ENCODE measurements around the gene A3GALT2.

The A3GALT2 gene

DNA sequence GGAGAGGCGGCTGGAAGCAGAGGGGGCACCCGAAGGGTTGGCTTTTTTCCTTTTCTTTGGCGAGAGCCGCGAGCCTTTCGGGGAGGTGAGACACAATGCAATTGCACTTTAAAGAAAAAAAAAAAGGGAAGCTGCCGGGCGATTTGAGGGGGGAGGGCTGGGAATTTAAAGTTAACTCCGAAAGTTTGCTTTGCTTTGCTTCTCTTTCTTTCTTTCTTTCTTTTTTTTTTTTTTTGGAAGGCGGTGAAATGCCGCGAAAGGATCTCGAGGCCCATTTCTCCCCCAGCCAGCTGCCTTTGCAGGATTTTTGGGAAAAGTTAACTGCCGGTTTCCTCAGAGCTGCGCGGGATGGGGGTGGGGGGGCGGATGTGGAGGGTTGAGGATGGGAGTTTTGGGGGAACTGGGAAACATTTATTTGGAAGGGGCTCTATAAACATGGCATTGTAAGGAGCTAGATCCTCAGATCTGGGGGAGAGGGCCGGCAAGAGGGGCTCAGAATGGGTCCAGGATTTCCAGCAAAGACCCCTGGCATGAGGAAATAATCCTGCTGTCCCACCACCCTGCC is 63.6 kb downstream of the A3GALT2 start:
- H3K27me3 ChIP-seq (ENCODE audit: insufficient read depth, low read length), result no peaks in the 10 kb centered on the region; the same call in 1 of the 2 replicates
- no peak overlapping the region for H3K27ac ChIP-seq (ENCODE audit: low read depth, low read length, poor library complexity, severe bottlenecking)
- H3K79me2 ChIP-seq (ENCODE audit: insufficient read depth, low read length), result no peaks in the 10 kb centered on the region

More for the DNA sequence above, 63.6 kb downstream of the A3GALT2 start:
- peak overlapping the region; percentile 62 for H3K9ac ChIP-seq (ENCODE audit: low read length)
- H3K9me3 ChIP-seq (ENCODE audit: low read length), result no peaks in the 10 kb centered on the region
- H3K4me2 ChIP-seq (ENCODE audit: low read length), result peak overlapping the region; percentile 72
- H2AFZ ChIP-seq (ENCODE audit: low read length), result no peak overlapping the region
- H4K20me1 ChIP-seq (ENCODE audit: insufficient read depth, low read length), result no peaks in the 10 kb centered on the region
- TF ChIP-seq, protein P1, sequence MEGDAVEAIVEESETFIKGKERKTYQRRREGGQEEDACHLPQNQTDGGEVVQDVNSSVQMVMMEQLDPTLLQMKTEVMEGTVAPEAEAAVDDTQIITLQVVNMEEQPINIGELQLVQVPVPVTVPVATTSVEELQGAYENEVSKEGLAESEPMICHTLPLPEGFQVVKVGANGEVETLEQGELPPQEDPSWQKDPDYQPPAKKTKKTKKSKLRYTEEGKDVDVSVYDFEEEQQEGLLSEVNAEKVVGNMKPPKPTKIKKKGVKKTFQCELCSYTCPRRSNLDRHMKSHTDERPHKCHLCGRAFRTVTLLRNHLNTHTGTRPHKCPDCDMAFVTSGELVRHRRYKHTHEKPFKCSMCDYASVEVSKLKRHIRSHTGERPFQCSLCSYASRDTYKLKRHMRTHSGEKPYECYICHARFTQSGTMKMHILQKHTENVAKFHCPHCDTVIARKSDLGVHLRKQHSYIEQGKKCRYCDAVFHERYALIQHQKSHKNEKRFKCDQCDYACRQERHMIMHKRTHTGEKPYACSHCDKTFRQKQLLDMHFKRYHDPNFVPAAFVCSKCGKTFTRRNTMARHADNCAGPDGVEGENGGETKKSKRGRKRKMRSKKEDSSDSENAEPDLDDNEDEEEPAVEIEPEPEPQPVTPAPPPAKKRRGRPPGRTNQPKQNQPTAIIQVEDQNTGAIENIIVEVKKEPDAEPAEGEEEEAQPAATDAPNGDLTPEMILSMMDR (IDR thresholded peaks at IDR 0.05; ENCODE audit: low read length), result no peak
- TF ChIP-seq EZH2 (IDR thresholded peaks at IDR 0.05; ENCODE audit: borderline replicate concordance, low read length), result no peak
- H3K4me1 ChIP-seq (ENCODE audit: insufficient read depth, low read length, severe bottlenecking), result peaks cover 19% of the 10 kb centered on the region
- no peaks in the 10 kb centered on the region for H3F3A ChIP-seq (ENCODE audit: insufficient read depth, low read length)
- no peaks in the 10 kb centered on the region for H3K9me2 ChIP-seq (ENCODE audit: low read depth, low read length)
- peak overlapping the region; percentile 68 for H3K4me3 ChIP-seq (ENCODE audit: low read depth, low read length, poor library complexity, severe bottlenecking)
- H3K36me3 ChIP-seq (ENCODE audit: insufficient read depth, low read length), result no peaks in the 10 kb centered on the region; the same call in 1 of the 2 replicates

Measured in OCI-LY1 (cell line).